ENCODE results near the gene SERINC3.

- TF ChIP-seq, protein P1, sequence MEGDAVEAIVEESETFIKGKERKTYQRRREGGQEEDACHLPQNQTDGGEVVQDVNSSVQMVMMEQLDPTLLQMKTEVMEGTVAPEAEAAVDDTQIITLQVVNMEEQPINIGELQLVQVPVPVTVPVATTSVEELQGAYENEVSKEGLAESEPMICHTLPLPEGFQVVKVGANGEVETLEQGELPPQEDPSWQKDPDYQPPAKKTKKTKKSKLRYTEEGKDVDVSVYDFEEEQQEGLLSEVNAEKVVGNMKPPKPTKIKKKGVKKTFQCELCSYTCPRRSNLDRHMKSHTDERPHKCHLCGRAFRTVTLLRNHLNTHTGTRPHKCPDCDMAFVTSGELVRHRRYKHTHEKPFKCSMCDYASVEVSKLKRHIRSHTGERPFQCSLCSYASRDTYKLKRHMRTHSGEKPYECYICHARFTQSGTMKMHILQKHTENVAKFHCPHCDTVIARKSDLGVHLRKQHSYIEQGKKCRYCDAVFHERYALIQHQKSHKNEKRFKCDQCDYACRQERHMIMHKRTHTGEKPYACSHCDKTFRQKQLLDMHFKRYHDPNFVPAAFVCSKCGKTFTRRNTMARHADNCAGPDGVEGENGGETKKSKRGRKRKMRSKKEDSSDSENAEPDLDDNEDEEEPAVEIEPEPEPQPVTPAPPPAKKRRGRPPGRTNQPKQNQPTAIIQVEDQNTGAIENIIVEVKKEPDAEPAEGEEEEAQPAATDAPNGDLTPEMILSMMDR (conservative IDR thresholded peaks at IDR 0.05): peak; percentile 45
- TF ChIP-seq ZFX (IDR thresholded peaks at IDR 0.05): no peak
Measured at GRCh38 chr20:44461142-44461802, 60.6 kb downstream of the SERINC3 start.
